ENCODE measurements around the gene ACSM4. TPM values are rescaled to one million over a fixed set of nuclear protein-coding genes. Genes with fewer than 3 reads are reported as not detected.
A peak's percentile ranks its signal among the peaks of the same experiment; 100 is the strongest.

ACSM4 gene
- total and polyA plus RNA-seq, 2 experiments from 2014 or later = not detected

- Histone ChIP-seq H3K79me2 (ENCODE audit: insufficient read depth) (no peaks in the 10 kb centered on the region), H3K27ac (no peak overlapping the region), H2AFZ (no peak overlapping the region), H3K27me3 (replicated peaks; ENCODE audit: insufficient read depth) (peaks cover 40% of the 10 kb centered on the region), H4K20me1 (ENCODE audit: insufficient read depth) (no peaks in the 10 kb centered on the region), H3K9me3 (ENCODE audit: low read depth) (no peaks in the 10 kb centered on the region), H3K4me3 (no peak overlapping the region), H3K4me2 (ENCODE audit: unreplicated experiment) (no peak overlapping the region), H3K9me2 (ENCODE audit: insufficient read depth) (no peaks in the 10 kb centered on the region), H3K4me1 (ENCODE audit: insufficient read depth) (no peaks in the 10 kb centered on the region), H3K36me3 (ENCODE audit: low read depth) (no peaks in the 10 kb centered on the region), H3F3A (ENCODE audit: insufficient read depth) (no peaks in the 10 kb centered on the region), H3K9ac (no peak overlapping the region)
- DNase-seq = no peak
- WGBS, 2 experiments (ENCODE audit: low coverage in 1 of 2, low lambda C conversion rate in 2 of 2, missing lambda C conversion rate in 2 of 2) = 25 to 28% methylated on average over 5 of the region's 5 CpGs
- TF ChIP-seq EZH2 (IDR thresholded peaks at IDR 0.05; ENCODE audit: insufficient read depth, poor library complexity, severe bottlenecking) (no peak), EZH2phosphoT487 (IDR thresholded peaks at IDR 0.05; ENCODE audit: insufficient read depth, low read depth) (no peak)
- in situ Hi-C loops (cut with MboI) = no loop called here
Observed at GRCh38 chr12:7302266-7302986, 1.4 kb upstream of the ACSM4 start.

- H3K27ac ChIP-seq = no peak overlapping the region
- H3F3A ChIP-seq (ENCODE audit: insufficient read depth) = no peaks in the 10 kb centered on the region
- TF ChIP-seq EZH2phosphoT487 (IDR thresholded peaks at IDR 0.05; ENCODE audit: insufficient read depth, low read depth) = no peak
- TF ChIP-seq EZH2 (IDR thresholded peaks at IDR 0.05; ENCODE audit: insufficient read depth, poor library complexity, severe bottlenecking) = no peak
- no peak overlapping the region for H3K9ac ChIP-seq
- H3K27me3 ChIP-seq (replicated peaks; ENCODE audit: insufficient read depth) = peaks cover 32% of the 10 kb centered on the region
- 29 to 36% methylated on average over 2 of the region's 2 CpGs for WGBS, 2 experiments (ENCODE audit: low coverage in 1 of 2, low lambda C conversion rate in 2 of 2, missing lambda C conversion rate in 2 of 2)
- no peak overlapping the region for H2AFZ ChIP-seq
- no peaks in the 10 kb centered on the region for H4K20me1 ChIP-seq (ENCODE audit: insufficient read depth)
- no peaks in the 10 kb centered on the region for H3K9me3 ChIP-seq (ENCODE audit: low read depth)
- H3K4me3 ChIP-seq = no peak overlapping the region
- no peak overlapping the region for H3K4me2 ChIP-seq (ENCODE audit: unreplicated experiment)
- H3K9me2 ChIP-seq (ENCODE audit: insufficient read depth) = no peaks in the 10 kb centered on the region
- in situ Hi-C loops (cut with MboI) = no loop called here
- DNase-seq = peak; percentile 2
- no peaks in the 10 kb centered on the region for H3K4me1 ChIP-seq (ENCODE audit: insufficient read depth)
- no peaks in the 10 kb centered on the region for H3K79me2 ChIP-seq (ENCODE audit: insufficient read depth)
- H3K36me3 ChIP-seq (ENCODE audit: low read depth) = no peaks in the 10 kb centered on the region
Observed at GRCh38 chr12:7303230-7303629, 642 bp upstream of the ACSM4 start.

GRCh38 chr12:7304456-7304855, 584 bp downstream of the ACSM4 start:
- Histone ChIP-seq H3K4me2 (ENCODE audit: unreplicated experiment) (no peak overlapping the region), H3K9me2 (ENCODE audit: insufficient read depth) (no peaks in the 10 kb centered on the region), H3K79me2 (ENCODE audit: insufficient read depth) (no peaks in the 10 kb centered on the region), H3K4me3 (no peak overlapping the region), H2AFZ (no peak overlapping the region), H3K36me3 (ENCODE audit: low read depth) (no peaks in the 10 kb centered on the region), H3K27ac (no peak overlapping the region), H3K9ac (no peak overlapping the region), H3K27me3 (replicated peaks; ENCODE audit: insufficient read depth) (peaks cover 29% of the 10 kb centered on the region), H3K4me1 (ENCODE audit: insufficient read depth) (no peaks in the 10 kb centered on the region), H3F3A (ENCODE audit: insufficient read depth) (no peaks in the 10 kb centered on the region), H3K9me3 (ENCODE audit: low read depth) (no peaks in the 10 kb centered on the region), H4K20me1 (ENCODE audit: insufficient read depth) (no peaks in the 10 kb centered on the region)
- TF ChIP-seq EZH2 (IDR thresholded peaks at IDR 0.05; ENCODE audit: insufficient read depth, poor library complexity, severe bottlenecking) (no peak), EZH2phosphoT487 (IDR thresholded peaks at IDR 0.05; ENCODE audit: insufficient read depth, low read depth) (no peak)
- in situ Hi-C loops (cut with MboI) = no loop called here
- WGBS, 2 experiments (ENCODE audit: low coverage in 1 of 2, low lambda C conversion rate in 2 of 2, missing lambda C conversion rate in 2 of 2) = 24% methylated on average over 5 of the region's 5 CpGs
- DNase-seq = no peak

- Histone ChIP-seq H3K79me2 (ENCODE audit: insufficient read depth) (no peaks in the 10 kb centered on the region), H3K4me3 (no peak overlapping the region), H3K9ac (no peak overlapping the region), H3F3A (ENCODE audit: insufficient read depth) (no peaks in the 10 kb centered on the region), H3K27me3 (replicated peaks; ENCODE audit: insufficient read depth) (peaks cover 10% of the 10 kb centered on the region), H3K4me2 (ENCODE audit: unreplicated experiment) (no peak overlapping the region), H3K36me3 (ENCODE audit: low read depth) (no peaks in the 10 kb centered on the region), H3K9me2 (ENCODE audit: insufficient read depth) (no peaks in the 10 kb centered on the region), H2AFZ (no peak overlapping the region), H3K9me3 (ENCODE audit: low read depth) (no peaks in the 10 kb centered on the region), H4K20me1 (ENCODE audit: insufficient read depth) (no peaks in the 10 kb centered on the region), H3K27ac (no peak overlapping the region), H3K4me1 (ENCODE audit: insufficient read depth) (no peaks in the 10 kb centered on the region)
- DNase-seq = no peak
- 20 to 30% methylated on average over 4 of the region's 4 CpGs for WGBS, 2 experiments (ENCODE audit: low coverage in 1 of 2, low lambda C conversion rate in 2 of 2, missing lambda C conversion rate in 2 of 2)
- TF ChIP-seq EZH2 (IDR thresholded peaks at IDR 0.05; ENCODE audit: insufficient read depth, poor library complexity, severe bottlenecking) (no peak), EZH2phosphoT487 (IDR thresholded peaks at IDR 0.05; ENCODE audit: insufficient read depth, low read depth) (no peak)
- in situ Hi-C loops (cut with MboI) = no loop called here
Observed at GRCh38 chr12:7310070-7310469, 6.2 kb downstream of the ACSM4 start.

Data from GM23248 (cell line).